GM08714 (cell line): ENCODE results near the gene TRAPPC2L.
"Not testable (repeated sequence)": the region's sequence is repeated elsewhere in the genome, so short reads cannot be mapped to it uniquely, and the experiment has no call there.

Experiments used
- H3K4me3 ChIP-seq: fragments of 200-500 bp; sonication (Bioruptor generic); 2 replicates; pipeline ENCODE4 v1.5.1; 2014; ENCODE audit warnings: mild to moderate bottlenecking, low read length, inconsistent platforms
- ZNF274 ChIP-seq: IDR thresholded peaks from 2 replicates; pipeline ENCODE4 v1.6.1; 2012; ENCODE audit warnings: mild to moderate bottlenecking, low read depth, low read length

TRAPPC2L gene

GRCh38 chr16:88886845-88887521 lies 30.1 kb downstream of the TRAPPC2L start:
- no peak for TF ChIP-seq ZNF274
- H3K4me3 ChIP-seq: no peak overlapping the region

DNA sequence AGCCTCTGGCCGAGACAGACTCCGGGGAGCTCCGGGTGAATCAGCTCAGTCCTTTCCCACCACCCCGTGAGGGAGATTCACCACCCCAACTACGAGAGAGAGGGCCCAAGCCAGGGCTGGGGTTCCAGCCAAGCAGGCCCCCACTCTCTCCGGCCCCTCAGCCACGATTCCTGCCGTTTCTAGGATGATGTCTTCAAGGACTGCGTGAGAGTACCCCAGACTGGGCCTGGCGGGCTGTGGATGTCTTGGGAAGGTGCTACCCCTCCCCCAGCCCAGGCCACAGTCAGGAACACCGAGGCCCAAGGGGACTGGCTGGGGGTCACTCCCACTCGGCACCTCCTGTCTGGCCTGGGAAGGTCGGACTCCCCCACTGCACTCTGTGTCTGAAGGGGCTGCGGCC lies 31.1 kb downstream of the TRAPPC2L start:
- H3K4me3 ChIP-seq: no peak overlapping the region
- TF ChIP-seq ZNF274: no peak

- no peak for TF ChIP-seq ZNF274
- H3K4me3 ChIP-seq: no peak overlapping the region
Measured at GRCh38 chr16:88888461-88889387, 31.8 kb downstream of the TRAPPC2L start.

DNA sequence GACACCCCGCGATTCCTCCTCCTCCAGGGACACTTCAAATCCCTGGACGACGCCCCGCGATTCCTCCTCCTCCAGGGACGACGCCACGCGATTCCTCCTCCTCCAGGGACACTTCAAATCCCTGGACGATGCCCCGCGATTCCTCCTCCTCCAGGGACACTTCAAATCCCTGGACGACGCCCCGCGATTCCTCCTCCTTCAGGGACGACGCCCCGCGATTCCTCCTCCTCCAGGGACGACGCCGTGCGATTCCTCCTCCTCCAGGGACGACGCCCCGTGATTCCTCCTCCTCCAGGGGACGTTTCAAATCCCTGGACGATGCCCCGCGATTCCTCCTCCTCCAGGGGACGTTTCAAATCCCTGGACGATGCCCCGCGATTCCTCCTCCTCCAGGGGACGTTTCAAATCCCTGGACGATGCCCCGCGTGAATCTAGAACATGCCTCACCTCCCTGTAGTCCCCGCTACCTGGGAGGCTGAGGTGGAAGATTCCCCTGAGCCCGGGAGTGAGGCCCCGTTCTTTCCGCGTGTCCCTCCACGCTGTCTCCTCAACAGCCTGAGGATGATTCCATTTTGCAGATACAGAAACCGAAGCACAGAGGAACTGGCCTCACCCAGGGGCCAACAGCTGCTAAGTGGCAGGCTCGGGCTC lies 32.9 kb downstream of the TRAPPC2L start:
- not testable (repeated sequence) for H3K4me3 ChIP-seq

DNA sequence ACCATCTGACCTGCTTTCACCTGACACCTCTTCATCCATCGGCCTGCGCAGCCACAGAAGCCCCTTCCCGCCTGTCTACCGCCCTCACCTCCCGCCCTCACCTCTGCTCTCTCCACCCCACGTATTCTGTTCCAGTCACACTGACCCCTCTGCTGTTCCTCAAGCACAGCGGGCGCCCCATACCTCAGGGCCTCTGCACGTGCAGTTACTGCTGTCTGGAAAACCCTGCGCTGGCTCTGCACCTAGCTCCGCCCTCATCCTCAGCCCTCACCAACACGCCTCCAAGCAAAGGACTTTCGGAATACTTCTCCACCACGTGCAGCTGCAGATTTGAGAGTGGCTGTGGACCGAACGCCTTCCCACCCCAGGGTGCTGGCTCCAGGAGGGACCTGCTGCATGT lies 34.2 kb downstream of the TRAPPC2L start:
- no peak for TF ChIP-seq ZNF274
- no peak overlapping the region for H3K4me3 ChIP-seq

DNA sequence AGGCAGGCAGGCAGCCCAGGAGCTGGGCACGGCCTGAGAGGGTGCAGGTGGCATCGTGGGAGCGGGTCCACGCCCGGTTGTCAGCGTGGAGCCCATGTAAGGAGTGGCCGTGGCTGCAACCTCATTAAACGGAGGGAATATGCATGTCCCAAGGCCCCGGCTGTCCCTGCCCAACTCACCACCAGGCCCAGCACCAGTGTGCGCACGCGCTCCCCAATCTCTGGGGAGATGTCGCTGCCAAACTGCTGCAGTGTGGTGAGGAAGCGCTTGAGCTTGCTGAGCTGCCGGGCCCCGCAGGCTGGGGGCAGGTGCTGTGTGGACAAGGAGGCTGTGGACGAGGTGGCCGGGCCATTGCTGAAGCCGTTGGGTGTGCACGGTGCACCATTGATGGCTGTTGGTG lies 35.1 kb downstream of the TRAPPC2L start:
- TF ChIP-seq ZNF274: no peak
- no peak overlapping the region for H3K4me3 ChIP-seq

GRCh38 chr16:88893127-88893968 lies 36.4 kb downstream of the TRAPPC2L start:
- H3K4me3 ChIP-seq: no peak overlapping the region
- no peak for TF ChIP-seq ZNF274

DNA sequence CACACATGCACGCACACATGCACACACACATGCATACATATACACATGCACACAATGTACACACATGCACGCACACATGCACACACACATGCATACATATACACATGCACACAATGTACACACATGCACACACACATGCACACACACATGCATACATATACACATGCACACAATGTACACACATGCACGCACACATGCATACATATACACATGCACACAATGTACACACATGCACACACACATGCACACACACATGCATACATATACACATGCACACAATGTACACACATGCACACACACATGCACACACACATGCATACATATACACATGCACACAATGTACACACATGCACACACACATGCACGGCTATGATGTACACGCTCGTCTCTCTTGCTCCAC lies 37.3 kb downstream of the TRAPPC2L start:
- not testable (repeated sequence) for H3K4me3 ChIP-seq

GRCh38 chr16:88894681-88895300 lies 37.9 kb downstream of the TRAPPC2L start:
- H3K4me3 ChIP-seq: no peak overlapping the region
- no peak for TF ChIP-seq ZNF274

GRCh38 chr16:88895335-88895734 lies 38.4 kb downstream of the TRAPPC2L start:
- no peak for TF ChIP-seq ZNF274
- H3K4me3 ChIP-seq: no peak overlapping the region

DNA sequence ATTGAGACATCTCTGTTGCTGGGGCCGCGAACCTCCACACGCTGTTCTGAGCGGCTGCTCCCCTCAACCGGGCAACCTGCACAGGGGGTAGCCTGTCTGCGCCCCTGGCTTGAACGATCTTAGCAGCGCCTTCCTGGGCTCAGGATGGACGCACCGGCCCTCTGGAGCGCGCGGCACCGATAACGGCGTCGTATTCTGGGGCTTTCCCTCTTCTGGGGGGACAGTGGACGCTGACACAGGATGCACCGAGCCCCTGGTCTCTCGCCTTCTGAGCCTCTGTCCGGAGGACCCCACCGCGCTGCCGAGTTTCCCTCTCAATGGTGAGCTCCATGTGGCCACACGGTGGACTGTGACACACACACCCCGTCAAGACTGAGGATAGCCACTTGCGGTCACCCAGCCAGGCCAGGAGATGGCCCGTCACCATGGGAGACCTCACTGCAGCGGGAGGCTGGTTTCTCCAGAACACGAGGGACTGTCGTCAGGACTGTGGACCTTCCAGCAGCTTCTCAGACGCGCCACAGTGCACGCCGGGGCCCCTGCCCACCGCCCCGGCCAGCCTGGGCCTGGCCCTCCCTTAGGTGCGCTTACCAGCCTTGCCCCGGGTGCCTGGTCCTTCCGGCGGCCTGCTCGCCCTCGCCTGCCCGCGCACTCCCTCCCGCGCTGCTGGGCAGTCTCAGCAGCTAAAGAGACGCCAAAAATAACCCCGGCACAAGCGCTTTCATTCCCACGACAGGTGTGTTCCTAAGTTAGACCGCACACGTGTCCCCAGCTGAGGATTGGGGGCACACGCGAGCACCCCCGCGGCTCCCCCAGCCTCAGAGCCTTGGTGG lies 39.5 kb downstream of the TRAPPC2L start:
- H3K4me3 ChIP-seq: no peak overlapping the region
- TF ChIP-seq ZNF274: no peak

GRCh38 chr16:88897696-88898425 lies 40.9 kb downstream of the TRAPPC2L start:
- no peak for TF ChIP-seq ZNF274
- no peak overlapping the region for H3K4me3 ChIP-seq
